ENCODE data around the gene RGS19. TPM values are rescaled to one million over a fixed set of nuclear protein-coding genes. Genes with fewer than 3 reads are reported as not detected.

RGS19 gene
- total RNA-seq, 3 donors from 2014 or later = 4.7 to 6.9 (median 6.5) TPM

DNA sequence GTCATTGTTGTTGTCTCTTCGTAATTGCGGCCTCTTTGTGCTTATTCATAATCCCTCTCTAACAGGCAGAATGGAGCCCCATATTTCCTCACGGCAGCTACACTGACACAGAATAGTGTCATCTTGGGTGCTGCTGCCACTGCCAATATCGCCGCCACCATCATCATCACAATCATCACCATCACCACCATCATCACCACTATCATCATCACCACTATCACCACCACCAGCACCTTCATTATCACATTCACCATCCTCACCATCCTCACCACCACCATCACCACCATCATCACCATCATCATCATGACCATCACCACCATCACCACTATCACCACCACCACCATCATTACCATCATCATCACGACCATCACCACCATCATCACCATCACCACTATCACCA lies 17.2 kb upstream of the RGS19 start:
- ATAC-seq = no peak
- DNase-seq = no peak
- H3K4me1 ChIP-seq (ENCODE audit: low read depth) = no peaks in the 10 kb centered on the region
- no peak overlapping the region for H3K4me3 ChIP-seq
- TF ChIP-seq, protein P1, sequence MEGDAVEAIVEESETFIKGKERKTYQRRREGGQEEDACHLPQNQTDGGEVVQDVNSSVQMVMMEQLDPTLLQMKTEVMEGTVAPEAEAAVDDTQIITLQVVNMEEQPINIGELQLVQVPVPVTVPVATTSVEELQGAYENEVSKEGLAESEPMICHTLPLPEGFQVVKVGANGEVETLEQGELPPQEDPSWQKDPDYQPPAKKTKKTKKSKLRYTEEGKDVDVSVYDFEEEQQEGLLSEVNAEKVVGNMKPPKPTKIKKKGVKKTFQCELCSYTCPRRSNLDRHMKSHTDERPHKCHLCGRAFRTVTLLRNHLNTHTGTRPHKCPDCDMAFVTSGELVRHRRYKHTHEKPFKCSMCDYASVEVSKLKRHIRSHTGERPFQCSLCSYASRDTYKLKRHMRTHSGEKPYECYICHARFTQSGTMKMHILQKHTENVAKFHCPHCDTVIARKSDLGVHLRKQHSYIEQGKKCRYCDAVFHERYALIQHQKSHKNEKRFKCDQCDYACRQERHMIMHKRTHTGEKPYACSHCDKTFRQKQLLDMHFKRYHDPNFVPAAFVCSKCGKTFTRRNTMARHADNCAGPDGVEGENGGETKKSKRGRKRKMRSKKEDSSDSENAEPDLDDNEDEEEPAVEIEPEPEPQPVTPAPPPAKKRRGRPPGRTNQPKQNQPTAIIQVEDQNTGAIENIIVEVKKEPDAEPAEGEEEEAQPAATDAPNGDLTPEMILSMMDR (IDR thresholded peaks at IDR 0.05) = no peak
- intact Hi-C loops (cut with DNase I, micrococcal nuclease) = no loop called here
- no peaks in the 10 kb centered on the region for H3K36me3 ChIP-seq (ENCODE audit: low read depth)
- no peaks in the 10 kb centered on the region for H3K9me3 ChIP-seq

DNA sequence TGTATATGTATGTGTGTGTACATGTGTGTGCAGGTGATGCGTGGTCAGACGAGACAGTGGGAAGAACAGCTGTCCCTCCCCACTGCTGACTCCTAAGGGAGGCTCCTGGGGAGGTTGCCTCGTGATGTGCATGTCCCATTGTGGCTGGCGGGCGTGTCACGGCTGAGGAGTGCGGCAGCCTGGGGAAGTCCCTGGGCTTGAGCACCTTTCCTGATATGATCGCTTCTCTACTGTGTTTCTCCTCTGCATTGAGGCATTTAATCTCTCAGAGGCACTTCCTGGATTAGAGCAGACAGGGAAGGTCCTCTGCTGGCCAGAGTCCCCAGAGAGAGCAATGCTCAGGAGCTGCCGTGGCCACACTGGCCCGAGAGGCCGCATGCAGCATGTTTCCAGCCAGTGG lies 16.6 kb upstream of the RGS19 start:
- no peak for ATAC-seq
- no peaks in the 10 kb centered on the region for H3K4me1 ChIP-seq (ENCODE audit: low read depth)
- H3K36me3 ChIP-seq (ENCODE audit: low read depth) = no peaks in the 10 kb centered on the region
- DNase-seq = no peak
- TF ChIP-seq, protein P1 (IDR thresholded peaks at IDR 0.05) = no peak
- intact Hi-C loops (cut with DNase I, micrococcal nuclease) = no loop called here
- H3K9me3 ChIP-seq = no peaks in the 10 kb centered on the region
- H3K4me3 ChIP-seq = no peak overlapping the region

GRCh38 chr20:64095455-64095854 lies 16.1 kb upstream of the RGS19 start:
- Histone ChIP-seq H3K4me1 (ENCODE audit: low read depth) (no peaks in the 10 kb centered on the region), H3K4me3 (no peak overlapping the region), H3K9me3 (no peaks in the 10 kb centered on the region), H3K36me3 (ENCODE audit: low read depth) (no peaks in the 10 kb centered on the region)
- DNase-seq (no peak), ATAC-seq (no peak)
- intact Hi-C loops (cut with DNase I, micrococcal nuclease) = no loop called here
- TF ChIP-seq, protein P1 (IDR thresholded peaks at IDR 0.05) = no peak

GRCh38 chr20:64093013-64093503 lies 13.7 kb upstream of the RGS19 start:
- ATAC-seq = no peak
- Histone ChIP-seq H3K9me3 (no peaks in the 10 kb centered on the region), H3K4me3 (no peak overlapping the region), H3K36me3 (ENCODE audit: low read depth) (no peaks in the 10 kb centered on the region), H3K4me1 (ENCODE audit: low read depth) (no peaks in the 10 kb centered on the region)
- intact Hi-C loops (cut with DNase I, micrococcal nuclease) = no loop called here
- DNase-seq = no peak
- TF ChIP-seq, protein P1 (IDR thresholded peaks at IDR 0.05) = no peak

DNA sequence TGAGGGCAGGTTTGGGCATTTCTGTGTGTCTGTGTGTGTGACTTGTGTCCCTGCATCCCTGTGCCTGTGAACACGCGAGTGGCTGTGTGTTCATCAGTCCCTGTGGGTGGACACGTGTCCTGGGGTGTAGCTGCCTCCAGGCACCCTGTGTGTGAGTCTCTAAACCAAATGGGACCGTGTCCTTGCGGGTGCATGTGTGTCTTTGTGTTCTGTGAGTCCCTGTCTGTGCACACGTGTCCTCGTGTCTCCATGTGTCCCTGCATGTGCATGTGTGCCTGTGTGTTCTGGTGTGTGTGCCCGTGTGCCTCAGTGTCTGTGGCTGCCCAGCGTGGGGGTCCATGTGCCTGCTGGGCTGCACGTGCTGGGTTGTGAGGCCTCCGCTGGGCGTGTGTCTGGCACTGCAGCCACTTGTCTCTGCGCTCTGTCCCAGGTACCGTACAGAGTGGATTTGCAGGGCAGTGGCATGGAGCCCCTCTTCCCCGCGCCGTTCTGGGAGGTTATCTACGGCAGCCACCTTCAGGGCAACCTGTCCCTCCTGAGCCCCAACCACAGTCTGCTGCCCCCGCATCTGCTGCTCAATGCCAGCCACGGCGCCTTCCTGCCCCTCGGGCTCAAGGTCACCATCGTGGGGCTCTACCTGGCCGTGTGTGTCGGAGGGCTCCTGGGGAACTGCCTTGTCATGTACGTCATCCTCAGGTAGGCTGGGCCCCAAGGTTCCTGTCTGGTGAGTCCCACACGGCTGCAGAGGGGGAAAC lies 13.1 kb upstream of the RGS19 start:
- intact Hi-C loops (cut with DNase I, micrococcal nuclease) = no loop called here
- TF ChIP-seq, protein P1 (IDR thresholded peaks at IDR 0.05) = no peak
- no peaks in the 10 kb centered on the region for H3K36me3 ChIP-seq (ENCODE audit: low read depth)
- H3K4me1 ChIP-seq (ENCODE audit: low read depth) = no peaks in the 10 kb centered on the region
- ATAC-seq (peak; percentile 25), DNase-seq (no peak)
- no peaks in the 10 kb centered on the region for H3K9me3 ChIP-seq
- H3K4me3 ChIP-seq = no peak overlapping the region
